K562 (cell line): ENCODE measurements around the gene MEX3A. TPM values are rescaled to one million over a fixed set of nuclear protein-coding genes. Genes with fewer than 3 reads are reported as not detected.
A peak's percentile ranks its signal among the peaks of the same experiment; 100 is the strongest.

Source experiments
- BRD4 ChIP-seq: fragments of 200-600 bp; sonication (generic); IDR thresholded peaks from 2 replicates; pipeline ENCODE4 v1.6.1; 2017; ENCODE audit warnings: inconsistent platforms
- DACH1 ChIP-seq: fragments of 450-650 bp; IDR thresholded peaks from 2 replicates; pipeline ENCODE4 v1.6.1; 2018; ENCODE audit not compliant: partially characterized antibody
- HNRNPLL ChIP-seq: fragments of 200-400 bp; formaldehyde crosslinking; IDR thresholded peaks from 2 replicates; pipeline ENCODE4 v1.6.1; 2017; ENCODE audit warnings: low read length, low read depth, mild to moderate bottlenecking; ENCODE audit not compliant: poor library complexity, severe bottlenecking
- NFE2 ChIP-seq: IDR thresholded peaks from 2 replicates; pipeline ENCODE4 v1.6.1; 2014; ENCODE audit warnings: antibody characterized with exemption, low read depth
- NUFIP1 ChIP-seq: fragments of 450-650 bp; IDR thresholded peaks from 2 replicates; pipeline ENCODE4 v1.6.1; 2018; ENCODE audit not compliant: partially characterized antibody
- POLR2AphosphoS2 ChIP-seq: IDR thresholded peaks from 2 replicates; pipeline ENCODE4 v1.6.1; 2012; ENCODE audit warnings: low read length, improper control_type of control experiment
- POLR3A ChIP-seq: IDR thresholded peaks from 2 replicates; pipeline ENCODE4 v1.6.1; 2011; ENCODE audit warnings: borderline replicate concordance, mild to moderate bottlenecking, moderate library complexity; ENCODE audit not compliant: insufficient read length, insufficient read depth; ENCODE audit errors: extremely low read depth
- SIN3A ChIP-seq, 2 experiments: fragments of 150-350 bp in 1 of 2; IDR thresholded peaks; 2 replicates each; pipeline ENCODE4 v1.6.1; 2011 to 2016; ENCODE audit warnings: borderline replicate concordance in 2 of 2, low read depth in 2 of 2, low read length in 2 of 2, mild to moderate bottlenecking in 2 of 2, moderate library complexity in 2 of 2; ENCODE audit not compliant: control insufficient read depth in 1 of 2
- TCF7 ChIP-seq: sonication (generic); IDR thresholded peaks from 2 replicates; pipeline ENCODE4 v1.6.1; 2016; ENCODE audit warnings: antibody characterized with exemption, borderline replicate concordance
- YBX1 ChIP-seq: fragments of 450-650 bp; IDR thresholded peaks from 2 replicates; pipeline ENCODE4 v1.7.1; 2016; ENCODE audit warnings: mild to moderate bottlenecking
- ZBED1 ChIP-seq: IDR thresholded peaks from 2 replicates; pipeline ENCODE4 v1.6.1; 2014
- ZBTB7A ChIP-seq: IDR thresholded peaks from 2 replicates; pipeline ENCODE4 v1.6.1; 2011; ENCODE audit warnings: low read depth, mild to moderate bottlenecking, low read length, moderate library complexity, borderline replicate concordance; ENCODE audit not compliant: control insufficient read depth
- polyA plus RNA-seq, 8 experiments: library from polyadenylated mRNA; depleted of rRNA in 4 of 8; stranded (reverse) in 5 of 8; unstranded in 3 of 8; fragments of >200 nt; fragmentation: Nextera tagmentation in 2 of 8; fragmentation: Illumina TruSeq in 1 of 8; extraction: Ambion mirVana in 2 of 8; extraction: Trizol in 1 of 8; gene quantifications; 2 replicates each; pipeline versions ENCODE4 v1.2.1 to v1.2.3, GENCODE V29; 2011 to 2014; ENCODE audit warnings: inconsistent platforms in 1 of 8, missing spikeins in 1 of 8
- total RNA-seq, 7 experiments: library from RNA; depleted of rRNA in 6 of 7; stranded (reverse); fragments of >200 nt in 6 of 7; fragmentation: Illumina TruSeq in 2 of 7; extraction: Trizol in 2 of 7; gene quantifications; 2 replicates each; pipeline versions ENCODE4 v1.2.1 to v1.2.3, GENCODE V29; 2011 to 2021; ENCODE audit warnings: low replicate concordance in 1 of 7
- TF ChIP-seq, protein P1 (sequence below): sonication (generic); formaldehyde crosslinking; IDR thresholded peaks from 2 replicates; pipeline ENCODE4 v1.4.0; 2020; ENCODE audit warnings: mild to moderate bottlenecking, missing genetic modification reagents
- TF ChIP-seq, protein P2 (sequence below): fragments of 200-600 bp; sonication (generic); IDR thresholded peaks from one replicate; pipeline ENCODE4 v1.6.1; 2012; ENCODE audit warnings: mild to moderate bottlenecking, low read depth, low read length, inconsistent platforms

The MEX3A gene
- total and polyA plus RNA-seq, 9 of the 15 experiments (the other 6 are each of a cell fraction or from before 2014, with no cell fraction given): 0.36 to 13.7 (median 5.2) TPM

DNA sequence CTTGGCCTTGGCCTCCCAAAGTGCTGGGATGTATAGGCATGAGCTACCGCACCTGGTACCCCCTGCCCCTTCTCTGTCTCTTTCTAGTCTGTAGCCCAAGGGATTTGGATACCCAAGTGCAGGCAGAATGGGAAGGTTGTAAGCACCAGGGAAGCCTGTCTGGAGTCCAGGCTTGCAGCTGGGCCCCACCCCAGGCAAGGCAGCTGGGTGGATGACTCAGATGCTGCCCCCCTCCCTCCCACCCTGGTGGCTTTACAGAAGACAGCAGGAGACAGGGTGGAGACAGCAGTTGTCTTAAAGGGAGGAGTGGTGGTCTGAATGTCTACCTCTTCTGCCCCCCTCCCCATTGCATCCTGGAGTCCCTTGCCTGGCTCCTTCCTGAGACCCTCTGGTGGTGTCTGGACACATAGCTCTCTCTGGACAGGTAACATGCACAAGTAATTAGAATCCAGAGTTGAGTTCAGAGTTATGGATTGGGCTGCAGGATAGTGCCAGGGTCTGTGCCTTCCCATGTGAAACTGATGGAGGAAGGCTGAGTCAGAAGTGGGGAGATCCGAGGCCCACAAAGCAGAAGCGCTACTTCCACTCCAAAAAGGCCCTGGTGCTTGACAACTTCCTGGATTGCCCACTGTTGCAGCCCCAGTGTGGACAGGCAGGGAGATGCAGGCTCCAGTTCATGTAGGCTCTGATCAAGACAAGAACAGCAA lies 37.4 kb upstream of the MEX3A start (continued):
- TF ChIP-seq SIN3A (IDR thresholded peaks at IDR 0.05; ENCODE audit: borderline replicate concordance in 2 of 2, control insufficient read depth in 1 of 2, low read depth in 2 of 2, low read length in 2 of 2) (peak; percentile 65 to 86; a peak in 3 of 4 replicates), BRD4 (no peak), DACH1 (peak; percentile 31), TCF7 (0 out of 2 replicates have a peak, but pooled peaks have one; percentile 7), YBX1 (no peak), HNRNPLL (no peak), POLR2AphosphoS2 (no peak), POLR3A (no peak), ZBTB7A (peak; percentile 66; the same call in 1 of the 2 replicates), NUFIP1 (peak; percentile 51), NFE2 (peak; percentile 35; the same call in 1 of the 2 replicates), ZBED1 (no peak)
- TF ChIP-seq, protein P1, sequence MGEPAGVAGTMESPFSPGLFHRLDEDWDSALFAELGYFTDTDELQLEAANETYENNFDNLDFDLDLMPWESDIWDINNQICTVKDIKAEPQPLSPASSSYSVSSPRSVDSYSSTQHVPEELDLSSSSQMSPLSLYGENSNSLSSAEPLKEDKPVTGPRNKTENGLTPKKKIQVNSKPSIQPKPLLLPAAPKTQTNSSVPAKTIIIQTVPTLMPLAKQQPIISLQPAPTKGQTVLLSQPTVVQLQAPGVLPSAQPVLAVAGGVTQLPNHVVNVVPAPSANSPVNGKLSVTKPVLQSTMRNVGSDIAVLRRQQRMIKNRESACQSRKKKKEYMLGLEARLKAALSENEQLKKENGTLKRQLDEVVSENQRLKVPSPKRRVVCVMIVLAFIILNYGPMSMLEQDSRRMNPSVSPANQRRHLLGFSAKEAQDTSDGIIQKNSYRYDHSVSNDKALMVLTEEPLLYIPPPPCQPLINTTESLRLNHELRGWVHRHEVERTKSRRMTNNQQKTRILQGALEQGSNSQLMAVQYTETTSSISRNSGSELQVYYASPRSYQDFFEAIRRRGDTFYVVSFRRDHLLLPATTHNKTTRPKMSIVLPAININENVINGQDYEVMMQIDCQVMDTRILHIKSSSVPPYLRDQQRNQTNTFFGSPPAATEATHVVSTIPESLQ (CRISPR knock-in tag): no peak
- TF ChIP-seq, protein P2, sequence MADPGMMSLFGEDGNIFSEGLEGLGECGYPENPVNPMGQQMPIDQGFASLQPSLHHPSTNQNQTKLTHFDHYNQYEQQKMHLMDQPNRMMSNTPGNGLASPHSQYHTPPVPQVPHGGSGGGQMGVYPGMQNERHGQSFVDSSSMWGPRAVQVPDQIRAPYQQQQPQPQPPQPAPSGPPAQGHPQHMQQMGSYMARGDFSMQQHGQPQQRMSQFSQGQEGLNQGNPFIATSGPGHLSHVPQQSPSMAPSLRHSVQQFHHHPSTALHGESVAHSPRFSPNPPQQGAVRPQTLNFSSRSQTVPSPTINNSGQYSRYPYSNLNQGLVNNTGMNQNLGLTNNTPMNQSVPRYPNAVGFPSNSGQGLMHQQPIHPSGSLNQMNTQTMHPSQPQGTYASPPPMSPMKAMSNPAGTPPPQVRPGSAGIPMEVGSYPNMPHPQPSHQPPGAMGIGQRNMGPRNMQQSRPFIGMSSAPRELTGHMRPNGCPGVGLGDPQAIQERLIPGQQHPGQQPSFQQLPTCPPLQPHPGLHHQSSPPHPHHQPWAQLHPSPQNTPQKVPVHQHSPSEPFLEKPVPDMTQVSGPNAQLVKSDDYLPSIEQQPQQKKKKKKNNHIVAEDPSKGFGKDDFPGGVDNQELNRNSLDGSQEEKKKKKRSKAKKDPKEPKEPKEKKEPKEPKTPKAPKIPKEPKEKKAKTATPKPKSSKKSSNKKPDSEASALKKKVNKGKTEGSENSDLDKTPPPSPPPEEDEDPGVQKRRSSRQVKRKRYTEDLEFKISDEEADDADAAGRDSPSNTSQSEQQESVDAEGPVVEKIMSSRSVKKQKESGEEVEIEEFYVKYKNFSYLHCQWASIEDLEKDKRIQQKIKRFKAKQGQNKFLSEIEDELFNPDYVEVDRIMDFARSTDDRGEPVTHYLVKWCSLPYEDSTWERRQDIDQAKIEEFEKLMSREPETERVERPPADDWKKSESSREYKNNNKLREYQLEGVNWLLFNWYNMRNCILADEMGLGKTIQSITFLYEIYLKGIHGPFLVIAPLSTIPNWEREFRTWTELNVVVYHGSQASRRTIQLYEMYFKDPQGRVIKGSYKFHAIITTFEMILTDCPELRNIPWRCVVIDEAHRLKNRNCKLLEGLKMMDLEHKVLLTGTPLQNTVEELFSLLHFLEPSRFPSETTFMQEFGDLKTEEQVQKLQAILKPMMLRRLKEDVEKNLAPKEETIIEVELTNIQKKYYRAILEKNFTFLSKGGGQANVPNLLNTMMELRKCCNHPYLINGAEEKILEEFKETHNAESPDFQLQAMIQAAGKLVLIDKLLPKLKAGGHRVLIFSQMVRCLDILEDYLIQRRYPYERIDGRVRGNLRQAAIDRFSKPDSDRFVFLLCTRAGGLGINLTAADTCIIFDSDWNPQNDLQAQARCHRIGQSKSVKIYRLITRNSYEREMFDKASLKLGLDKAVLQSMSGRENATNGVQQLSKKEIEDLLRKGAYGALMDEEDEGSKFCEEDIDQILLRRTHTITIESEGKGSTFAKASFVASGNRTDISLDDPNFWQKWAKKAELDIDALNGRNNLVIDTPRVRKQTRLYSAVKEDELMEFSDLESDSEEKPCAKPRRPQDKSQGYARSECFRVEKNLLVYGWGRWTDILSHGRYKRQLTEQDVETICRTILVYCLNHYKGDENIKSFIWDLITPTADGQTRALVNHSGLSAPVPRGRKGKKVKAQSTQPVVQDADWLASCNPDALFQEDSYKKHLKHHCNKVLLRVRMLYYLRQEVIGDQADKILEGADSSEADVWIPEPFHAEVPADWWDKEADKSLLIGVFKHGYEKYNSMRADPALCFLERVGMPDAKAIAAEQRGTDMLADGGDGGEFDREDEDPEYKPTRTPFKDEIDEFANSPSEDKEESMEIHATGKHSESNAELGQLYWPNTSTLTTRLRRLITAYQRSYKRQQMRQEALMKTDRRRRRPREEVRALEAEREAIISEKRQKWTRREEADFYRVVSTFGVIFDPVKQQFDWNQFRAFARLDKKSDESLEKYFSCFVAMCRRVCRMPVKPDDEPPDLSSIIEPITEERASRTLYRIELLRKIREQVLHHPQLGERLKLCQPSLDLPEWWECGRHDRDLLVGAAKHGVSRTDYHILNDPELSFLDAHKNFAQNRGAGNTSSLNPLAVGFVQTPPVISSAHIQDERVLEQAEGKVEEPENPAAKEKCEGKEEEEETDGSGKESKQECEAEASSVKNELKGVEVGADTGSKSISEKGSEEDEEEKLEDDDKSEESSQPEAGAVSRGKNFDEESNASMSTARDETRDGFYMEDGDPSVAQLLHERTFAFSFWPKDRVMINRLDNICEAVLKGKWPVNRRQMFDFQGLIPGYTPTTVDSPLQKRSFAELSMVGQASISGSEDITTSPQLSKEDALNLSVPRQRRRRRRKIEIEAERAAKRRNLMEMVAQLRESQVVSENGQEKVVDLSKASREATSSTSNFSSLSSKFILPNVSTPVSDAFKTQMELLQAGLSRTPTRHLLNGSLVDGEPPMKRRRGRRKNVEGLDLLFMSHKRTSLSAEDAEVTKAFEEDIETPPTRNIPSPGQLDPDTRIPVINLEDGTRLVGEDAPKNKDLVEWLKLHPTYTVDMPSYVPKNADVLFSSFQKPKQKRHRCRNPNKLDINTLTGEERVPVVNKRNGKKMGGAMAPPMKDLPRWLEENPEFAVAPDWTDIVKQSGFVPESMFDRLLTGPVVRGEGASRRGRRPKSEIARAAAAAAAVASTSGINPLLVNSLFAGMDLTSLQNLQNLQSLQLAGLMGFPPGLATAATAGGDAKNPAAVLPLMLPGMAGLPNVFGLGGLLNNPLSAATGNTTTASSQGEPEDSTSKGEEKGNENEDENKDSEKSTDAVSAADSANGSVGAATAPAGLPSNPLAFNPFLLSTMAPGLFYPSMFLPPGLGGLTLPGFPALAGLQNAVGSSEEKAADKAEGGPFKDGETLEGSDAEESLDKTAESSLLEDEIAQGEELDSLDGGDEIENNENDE: no peak
